ENCODE data around the gene PLEKHG7.
A peak's percentile ranks its signal among the peaks of the same experiment; 100 is the strongest.
"Not testable (repeated sequence)": the region's sequence is repeated elsewhere in the genome, so short reads cannot be mapped to it uniquely, and the experiment has no call there.

Gene PLEKHG7

GRCh38 chr12:92717202-92717601 is 14.4 kb downstream of the PLEKHG7 start:
- DNase-seq, result no peak

DNA sequence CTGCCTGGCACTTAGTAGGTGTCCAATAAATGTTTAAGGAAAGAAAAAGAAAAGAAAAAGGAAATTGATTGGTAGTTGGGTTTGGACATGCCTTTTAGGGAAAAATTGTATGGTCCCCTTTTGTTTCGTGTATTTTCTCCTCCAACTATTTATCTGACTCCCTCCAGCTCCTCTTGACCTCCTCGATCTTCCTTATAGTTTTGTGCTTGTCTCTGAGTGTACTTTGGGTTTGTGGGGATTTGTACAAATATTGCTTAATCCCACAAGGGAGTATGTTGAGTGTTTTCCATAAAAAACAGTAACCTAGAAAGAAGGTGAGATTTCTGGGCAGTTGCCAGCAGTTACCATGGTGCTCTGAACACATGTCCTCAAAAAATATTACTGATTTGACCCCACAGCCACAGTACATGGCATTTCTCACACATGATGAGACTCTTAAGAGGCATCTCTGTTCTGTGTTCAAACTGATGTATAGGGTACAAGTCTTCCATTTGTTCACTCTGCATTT is 15.7 kb downstream of the PLEKHG7 start:
- no peak for DNase-seq

GRCh38 chr12:92719674-92720073 is 16.9 kb downstream of the PLEKHG7 start:
- DNase-seq, result no peak

GRCh38 chr12:92721130-92721529 is 18.3 kb downstream of the PLEKHG7 start:
- no peak for DNase-seq

- no peak for DNase-seq
Measured at GRCh38 chr12:92721656-92722055, 18.9 kb downstream of the PLEKHG7 start.

GRCh38 chr12:92722897-92723296 is 20.1 kb downstream of the PLEKHG7 start:
- DNase-seq, result no peak

GRCh38 chr12:92726850-92727249 is 24.1 kb downstream of the PLEKHG7 start:
- DNase-seq, result no peak

DNA sequence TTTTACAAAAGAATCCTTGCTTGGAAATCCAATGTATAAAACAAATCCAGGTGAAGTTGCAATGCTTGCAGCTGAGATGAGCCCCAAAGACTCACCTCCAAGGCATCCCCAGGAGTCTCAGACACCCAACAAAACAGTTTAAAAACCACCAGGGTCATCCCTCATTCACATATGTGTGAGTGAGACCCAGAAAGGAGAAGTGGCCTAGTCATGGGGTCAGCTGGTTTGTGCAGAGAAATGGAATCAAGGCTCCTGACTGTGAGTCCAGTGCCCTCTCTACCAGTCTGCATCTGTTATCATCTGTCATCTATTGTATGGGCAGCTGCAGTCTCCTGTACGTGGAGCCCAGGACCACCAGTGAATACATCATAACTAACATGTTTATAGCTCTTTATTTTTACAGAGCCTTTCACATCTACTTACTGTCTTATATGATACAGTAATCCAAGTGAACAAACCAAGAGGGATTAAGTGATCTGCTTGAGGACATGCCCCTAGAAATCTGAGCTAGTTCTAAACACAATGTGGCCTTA is 27.1 kb downstream of the PLEKHG7 start:
- no peak for DNase-seq

GRCh38 chr12:92730758-92731157 is 28.0 kb downstream of the PLEKHG7 start:
- DNase-seq, result no peak

- no peak for DNase-seq
Measured at GRCh38 chr12:92732216-92732615, 29.4 kb downstream of the PLEKHG7 start.

DNA sequence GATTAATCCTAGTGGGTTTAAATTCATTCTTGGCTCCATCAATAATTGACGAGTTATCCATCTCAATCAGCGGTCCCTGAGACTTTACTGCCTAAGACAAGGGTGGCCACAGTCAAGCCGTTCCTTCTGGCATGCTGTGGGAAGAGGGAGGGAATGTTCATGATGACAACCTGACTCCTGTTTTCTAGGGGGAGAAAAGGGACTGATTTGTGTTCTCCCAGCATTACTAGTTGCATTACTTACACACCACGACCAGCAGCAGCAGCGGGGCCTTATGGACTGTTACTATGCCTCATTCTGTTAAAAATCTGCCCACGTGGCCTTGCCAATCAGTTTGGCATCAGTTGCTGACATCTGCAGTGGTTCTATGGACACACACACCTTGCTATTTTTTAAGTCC is 29.9 kb downstream of the PLEKHG7 start:
- DNase-seq, result no peak

DNA sequence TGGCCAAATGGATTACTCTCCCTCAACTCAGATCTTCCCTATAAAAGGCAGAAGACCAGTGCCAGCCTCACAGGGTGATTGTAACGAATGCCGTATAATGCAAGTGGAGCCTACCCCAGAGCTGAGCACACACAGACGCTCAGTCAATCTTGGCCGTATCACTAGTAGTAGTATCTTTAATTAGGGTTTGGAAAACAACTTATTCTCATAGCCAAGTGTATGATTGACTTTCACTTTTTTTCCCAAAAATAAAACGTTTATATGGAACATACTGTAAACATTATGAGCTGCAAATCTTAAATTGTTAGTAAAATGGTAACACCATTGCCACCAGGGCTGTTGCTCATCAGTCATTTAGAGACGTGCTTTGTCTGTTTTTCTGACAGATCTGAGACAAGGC is 30.4 kb downstream of the PLEKHG7 start:
- no peak for DNase-seq

- no peak for DNase-seq
Measured at GRCh38 chr12:92733661-92734060, 30.9 kb downstream of the PLEKHG7 start.

GRCh38 chr12:92735131-92735721 is 32.4 kb downstream of the PLEKHG7 start:
- DNase-seq, result peak; percentile 38

DNA sequence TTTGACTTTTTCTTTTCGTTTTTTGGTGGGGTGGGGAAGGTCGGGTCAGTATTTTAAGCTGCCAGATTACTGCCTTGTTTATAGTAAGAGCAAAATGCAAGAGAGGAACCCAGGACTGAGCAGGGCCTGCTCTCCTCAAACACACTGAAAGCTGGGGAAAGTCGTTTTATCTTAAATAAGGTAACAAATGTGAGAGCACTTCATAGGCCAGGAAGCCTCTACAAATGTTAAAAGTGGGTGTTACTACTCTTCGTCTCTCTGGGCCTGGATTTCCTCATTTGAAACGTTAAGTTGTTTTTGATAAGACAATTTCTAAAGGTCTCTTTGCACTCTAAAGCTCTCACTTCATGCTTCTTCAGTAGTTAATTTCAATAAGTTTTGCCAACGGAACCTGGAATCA is 33.8 kb downstream of the PLEKHG7 start:
- no peak for DNase-seq

DNA sequence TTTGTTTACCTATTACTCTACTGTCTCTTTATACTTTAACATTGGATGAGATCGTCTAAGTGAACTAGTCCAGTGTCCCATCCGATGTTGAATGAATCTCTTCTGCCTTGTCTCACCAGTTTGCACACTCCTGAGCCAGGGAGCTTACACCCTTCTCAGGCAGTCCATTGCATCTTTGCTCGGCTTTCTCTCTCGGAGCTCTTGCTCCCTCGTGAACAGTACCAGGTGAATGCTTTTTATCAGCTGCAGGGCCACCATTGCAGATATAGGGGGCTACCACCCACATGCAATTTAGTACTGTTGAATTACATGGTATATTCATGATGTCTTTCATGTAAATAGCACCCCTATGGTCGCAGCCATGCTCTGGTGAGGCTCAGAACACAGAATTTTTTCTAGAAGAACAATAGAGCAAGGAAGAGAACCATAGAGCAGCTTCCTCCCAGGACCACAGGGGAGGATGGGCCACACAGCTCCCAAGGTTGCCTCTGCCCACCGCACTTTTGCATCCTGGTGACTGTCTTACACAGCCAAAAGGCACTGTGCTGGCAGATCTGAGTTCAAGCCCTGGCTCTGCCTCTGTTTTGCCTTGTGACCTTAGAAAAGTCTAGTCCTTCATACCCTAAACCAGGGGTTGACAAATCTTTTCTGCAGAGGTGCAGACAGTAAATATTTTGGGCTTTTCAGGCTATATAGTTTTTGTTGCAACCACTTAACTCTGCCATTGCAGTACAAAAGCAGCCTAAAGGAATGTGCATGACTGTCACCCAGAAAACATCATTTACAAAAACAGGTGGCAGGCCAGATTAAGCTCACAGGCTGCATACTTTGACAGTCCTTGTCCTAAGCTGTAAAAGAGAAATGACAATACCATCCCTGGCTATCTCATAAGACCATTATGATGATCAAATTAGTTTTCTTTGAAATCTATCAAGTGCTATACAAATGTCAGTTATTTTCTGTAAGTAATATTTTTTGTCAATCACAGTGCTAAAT is 35.4 kb downstream of the PLEKHG7 start:
- no peak for DNase-seq

GRCh38 chr12:92739113-92739512 is 36.3 kb downstream of the PLEKHG7 start:
- no peak for DNase-seq

DNA sequence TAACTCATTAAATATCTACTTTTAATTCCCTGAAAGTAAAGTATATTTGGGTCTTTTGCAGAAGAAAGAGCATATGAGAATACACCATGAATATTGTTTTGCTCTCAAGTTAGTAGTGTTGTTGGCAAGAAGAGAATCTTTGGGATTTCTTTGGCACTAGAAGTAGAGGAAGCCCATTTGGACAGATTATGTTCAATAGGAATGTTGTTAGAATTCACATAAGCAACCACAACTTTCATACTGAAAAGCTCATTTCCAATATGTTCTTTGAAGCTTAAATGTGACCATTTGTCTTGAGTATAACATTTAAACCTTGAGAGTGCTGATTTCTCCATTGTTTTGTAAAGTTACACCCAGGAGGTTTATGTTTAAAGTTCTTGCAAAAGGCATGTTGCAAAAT is 37.6 kb downstream of the PLEKHG7 start:
- DNase-seq, result no peak

DNA sequence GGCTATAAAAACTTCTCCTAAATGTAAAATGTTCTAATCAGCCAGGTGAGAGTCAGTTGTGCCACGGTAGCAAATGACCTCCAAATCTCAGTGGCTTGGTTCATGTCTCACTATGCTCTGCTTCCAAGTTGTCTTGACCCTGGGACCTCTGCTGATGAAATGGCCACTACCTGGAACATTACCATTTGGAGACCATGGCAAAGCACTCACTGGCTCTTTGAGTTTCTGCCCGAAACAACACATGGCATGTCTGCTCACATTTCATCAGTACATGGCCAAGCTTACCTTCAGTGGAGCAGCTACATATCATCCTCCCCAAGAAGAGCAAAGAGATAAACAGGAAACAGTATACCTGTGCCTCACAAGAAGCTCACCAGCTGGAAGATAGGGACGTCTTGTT is 40.2 kb downstream of the PLEKHG7 start:
- no peak for DNase-seq

DNA sequence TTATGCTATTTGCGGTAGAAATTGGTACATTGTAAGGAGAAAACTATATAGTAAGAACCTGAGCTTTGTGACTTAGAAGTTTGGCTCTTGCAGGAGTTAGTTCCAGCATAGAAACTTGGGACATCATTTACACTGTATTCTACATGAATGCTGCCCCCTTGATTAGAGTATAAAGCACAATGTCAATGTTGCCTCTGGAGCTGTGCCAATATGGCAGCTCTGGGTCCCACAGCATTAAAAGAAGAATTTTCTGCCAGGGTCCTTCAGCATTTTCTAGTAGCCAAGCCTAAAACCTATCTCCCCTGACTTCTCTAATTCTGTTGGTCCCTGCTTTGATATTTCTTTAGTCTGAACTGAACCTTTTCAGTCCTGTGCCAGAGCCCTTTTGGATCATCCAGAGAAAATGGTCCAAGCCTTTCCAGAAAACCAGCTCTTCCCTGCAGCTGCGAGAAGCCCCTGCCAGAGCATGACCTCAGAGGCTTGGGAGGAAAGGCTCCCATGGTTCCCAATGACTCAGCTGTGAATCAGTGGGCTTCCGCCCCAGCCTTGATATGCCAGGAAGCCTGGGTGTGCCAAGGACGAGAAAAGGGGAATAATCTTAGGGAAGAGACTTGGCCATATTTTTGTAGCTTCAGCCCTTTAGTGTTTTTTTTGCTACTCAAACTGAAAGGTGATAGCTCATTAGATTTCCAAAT is 43.2 kb downstream of the PLEKHG7 start:
- DNase-seq, result no peak

GRCh38 chr12:92747151-92747550 is 44.4 kb downstream of the PLEKHG7 start:
- no peak for DNase-seq

- DNase-seq, result not testable (repeated sequence)
Measured at GRCh38 chr12:92749691-92750090, 46.9 kb downstream of the PLEKHG7 start.
